Left ventricle myocardium inferior (tissue), 1 donor: ENCODE measurements around the gene RBM44. TPM values are rescaled to one million over a fixed set of nuclear protein-coding genes. Genes with fewer than 3 reads are reported as not detected.

ENCODE experiments used
- DNase-seq: peaks from one replicate; pipeline ENCODE4 v3.0.0-alpha.2; 2020
- H3K27ac ChIP-seq: fragments of 200-600 bp; replicated peaks from 2 replicates; pipeline ENCODE4 v1.8.0; 2021
- H3K27me3 ChIP-seq: fragments of 200-600 bp; 2 replicates; pipeline ENCODE4 v1.8.0; 2021; ENCODE audit warnings: low read depth
- H3K36me3 ChIP-seq: fragments of 200-600 bp; 2 replicates; pipeline ENCODE4 v1.8.0; 2021
- H3K4me1 ChIP-seq: fragments of 200-600 bp; 2 replicates; pipeline ENCODE4 v1.8.0; 2021
- H3K4me3 ChIP-seq: fragments of 200-600 bp; 2 replicates; pipeline ENCODE4 v1.8.0; 2021; ENCODE audit warnings: mild to moderate bottlenecking, moderate library complexity
- H3K9me3 ChIP-seq: fragments of 200-600 bp; replicated peaks from 2 replicates; pipeline ENCODE4 v1.8.0; 2021
- CTCF ChIP-seq: fragments of 200-600 bp; IDR thresholded peaks from 2 replicates; pipeline ENCODE4 v1.8.0; 2021; ENCODE audit warnings: antibody characterized with exemption, mild to moderate bottlenecking, borderline replicate concordance
- intact Hi-C: fragments of 100-400 bp; cut with micrococcal nuclease; formaldehyde crosslinking; loops from one replicate; pipeline ENCODE4 v1.11.0; 2022
- total RNA-seq: library from RNA; stranded (reverse); fragmentation: NEBNext Ultra II Directional; extraction: Animal tissue kit (Norgen Biotek cat#: 25700); gene quantifications from one replicate; pipeline ENCODE4 v1.2.1, GENCODE V29; 2021
- donor health status: DM: no; HTN: yes; CAD: no; lungs with severe emphysema.

RBM44 gene
- total RNA-seq, 1 donor from 2014 or later = 0.27 TPM

- Histone ChIP-seq H3K4me1 (peaks cover 57% of the 10 kb centered on the region), H3K36me3 (no peaks in the 10 kb centered on the region), H3K27me3 (no peaks in the 10 kb centered on the region), H3K27ac (peak overlapping the region; percentile 93), H3K9me3 (no peaks in the 10 kb centered on the region), H3K4me3 (no peak overlapping the region)
- DNase-seq = no peak
- no peak for TF ChIP-seq CTCF
- intact Hi-C loops = no loop called here
Observed at GRCh38 chr2:237882510-237883481, 84.2 kb downstream of the RBM44 start.

- Histone ChIP-seq H3K4me3 (no peak overlapping the region), H3K36me3 (no peaks in the 10 kb centered on the region), H3K9me3 (no peaks in the 10 kb centered on the region), H3K27ac (peak overlapping the region; percentile 93), H3K4me1 (peaks cover 55% of the 10 kb centered on the region), H3K27me3 (no peaks in the 10 kb centered on the region)
- TF ChIP-seq CTCF = no peak
- intact Hi-C loops = no loop called here
- no peak for DNase-seq
Observed at GRCh38 chr2:237883951-237884446, 85.4 kb downstream of the RBM44 start.

- no peak for TF ChIP-seq CTCF
- intact Hi-C loops = no loop called here
- Histone ChIP-seq H3K4me1 (peaks cover 53% of the 10 kb centered on the region), H3K4me3 (no peak overlapping the region), H3K36me3 (no peaks in the 10 kb centered on the region), H3K27ac (peak overlapping the region; percentile 93), H3K27me3 (no peaks in the 10 kb centered on the region), H3K9me3 (no peaks in the 10 kb centered on the region)
- DNase-seq = no peak
Observed at GRCh38 chr2:237884681-237885080, 86.1 kb downstream of the RBM44 start.

- no peak overlapping the region for H3K4me3 ChIP-seq
- H3K36me3 ChIP-seq = no peaks in the 10 kb centered on the region
- intact Hi-C loops = no loop called here
- H3K9me3 ChIP-seq = no peaks in the 10 kb centered on the region
- H3K27ac ChIP-seq = peak overlapping the region; percentile 93
- H3K4me1 ChIP-seq = peaks cover 53% of the 10 kb centered on the region
- no peak for DNase-seq
- no peaks in the 10 kb centered on the region for H3K27me3 ChIP-seq
- TF ChIP-seq CTCF = no peak
Observed at GRCh38 chr2:237885111-237885930, 86.7 kb downstream of the RBM44 start.

- no peaks in the 10 kb centered on the region for H3K9me3 ChIP-seq
- no peak for TF ChIP-seq CTCF
- no peak overlapping the region for H3K4me3 ChIP-seq
- H3K27ac ChIP-seq = peak overlapping the region; percentile 93
- peaks cover 53% of the 10 kb centered on the region for H3K4me1 ChIP-seq
- no peaks in the 10 kb centered on the region for H3K27me3 ChIP-seq
- H3K36me3 ChIP-seq = no peaks in the 10 kb centered on the region
- intact Hi-C loops = no loop called here
- DNase-seq = peak; percentile 83
Observed at GRCh38 chr2:237885931-237886684, 87.5 kb downstream of the RBM44 start.
